Measurements from ENCODE around the gene HSD17B14. TPM values are rescaled to one million over a fixed set of nuclear protein-coding genes. Genes with fewer than 3 reads are reported as not detected.

The HSD17B14 gene
- total and polyA plus RNA-seq, 9 of the 15 experiments (the other 6 are each of a cell fraction or from before 2014, with no cell fraction given), result 0.16 TPM; not detected in 8

GRCh38 chr19:48835734-48836088 lies 580 bp downstream of the HSD17B14 start (continued):
- no peak for TF ChIP-seq CEBPZ (IDR thresholded peaks at IDR 0.05; ENCODE audit: borderline replicate concordance, low read depth, low read length)
- no peak for TF ChIP-seq ZBTB5 (IDR thresholded peaks at IDR 0.05)
- no peak for TF ChIP-seq MCM7 (IDR thresholded peaks at IDR 0.05)
- no peak for TF ChIP-seq CHD1 (IDR thresholded peaks at IDR 0.05; ENCODE audit: low read length)
- no peak for TF ChIP-seq FOXA3 (CRISPR knock-in tag; conservative IDR thresholded peaks at IDR 0.05 in 1 of 2, IDR thresholded peaks at IDR 0.05 in 1 of 2)
- no peak for TF ChIP-seq RBM17 (IDR thresholded peaks at IDR 0.05; ENCODE audit: borderline replicate concordance, low read depth, low read length)
- TF ChIP-seq NR2C2 (CRISPR knock-in tag; IDR thresholded peaks at IDR 0.05), result 0 out of 2 replicates have a peak, but pooled peaks have one; percentile 48
- TF ChIP-seq NR2C2 (tag; IDR thresholded peaks at IDR 0.05), result peak; percentile 91
- TF ChIP-seq ZNF41 (CRISPR knock-in tag; conservative IDR thresholded peaks at IDR 0.05), result no peak
- no peak for TF ChIP-seq NELFE (IDR thresholded peaks at IDR 0.05; ENCODE audit: insufficient read depth, insufficient read length)
- TF ChIP-seq SRF (CRISPR knock-in tag; IDR thresholded peaks at IDR 0.05), result peak in 1 of 2 experiments; percentile 31; a peak in 1 of 4 replicates
- TF ChIP-seq ZBTB7A (IDR thresholded peaks at IDR 0.05; ENCODE audit: borderline replicate concordance, control insufficient read depth, low read depth, low read length), result peak; percentile 84
- no peak for TF ChIP-seq ZNF609 (CRISPR knock-in tag; IDR thresholded peaks at IDR 0.05; ENCODE audit: borderline replicate concordance)
- 0 out of 2 replicates have a peak, but pooled peaks have one; percentile 51 for TF ChIP-seq CREB3 (tag; conservative IDR thresholded peaks at IDR 0.05; ENCODE audit: low read depth)
- TF ChIP-seq XRCC5 (IDR thresholded peaks at IDR 0.05; ENCODE audit: low read depth, low read length), result peak; percentile 61; the same call in 1 of the 2 replicates
- no peak for TF ChIP-seq NFXL1 (CRISPR knock-in tag; IDR thresholded peaks at IDR 0.05)

Data from K562 (cell line).